SH-SY5Y (cell line): ENCODE measurements around the gene AMH.

Experiments
- GATA2 ChIP-seq: IDR thresholded peaks from 2 replicates; pipeline ENCODE4 v1.6.1; 2011; ENCODE audit warnings: mild to moderate bottlenecking, low read depth, low read length
- GATA3 ChIP-seq: IDR thresholded peaks from 2 replicates; pipeline ENCODE4 v1.6.1; 2011; ENCODE audit warnings: low read depth, mild to moderate bottlenecking, low read length, moderate library complexity

GRCh38 chr19:2216361-2217225 is 32.5 kb upstream of the AMH start:
- TF ChIP-seq GATA2, result no peak
- no peak for TF ChIP-seq GATA3
